GM10266 (cell line): ENCODE results near the gene TBCEL.
A peak's percentile ranks its signal among the peaks of the same experiment; 100 is the strongest.
"Not testable (repeated sequence)": the region's sequence is repeated elsewhere in the genome, so short reads cannot be mapped to it uniquely, and the experiment has no call there.

Experiments used
- DNase-seq: peaks from one replicate; pipeline ENCODE4 v3.0.0; 2012; ENCODE audit errors: extremely low spot score
- CTCF ChIP-seq: IDR thresholded peaks from 2 replicates; pipeline ENCODE4 v1.5.1; 2012; ENCODE audit warnings: mild to moderate bottlenecking, low read depth; ENCODE audit not compliant: control insufficient read depth, insufficient read depth; ENCODE audit errors: missing control alignments

TBCEL gene

GRCh38 chr11:121004206-121004840 is 19.6 kb upstream of the TBCEL start:
- DNase-seq, result no peak
- TF ChIP-seq CTCF, result no peak

- no peak for DNase-seq
- TF ChIP-seq CTCF, result no peak
Measured at GRCh38 chr11:121006922-121007321, 17.0 kb upstream of the TBCEL start.

- no peak for TF ChIP-seq CTCF
- DNase-seq, result no peak
Measured at GRCh38 chr11:121008551-121008950, 15.4 kb upstream of the TBCEL start.

GRCh38 chr11:121012091-121012490 is 11.8 kb upstream of the TBCEL start:
- no peak for DNase-seq
- TF ChIP-seq CTCF, result no peak

GRCh38 chr11:121018746-121019145 is 5.2 kb upstream of the TBCEL start:
- no peak for TF ChIP-seq CTCF
- DNase-seq, result no peak

- not testable (repeated sequence) for DNase-seq
Measured at GRCh38 chr11:121021718-121022117, 2.2 kb upstream of the TBCEL start.

- TF ChIP-seq CTCF, result no peak
- peak; percentile 33 for DNase-seq
Measured at GRCh38 chr11:121024989-121025388, 1.1 kb downstream of the TBCEL start.

GRCh38 chr11:121029153-121029552 is 5.3 kb downstream of the TBCEL start:
- TF ChIP-seq CTCF, result no peak

More at GRCh38 chr11:121029153-121029552, 5.3 kb downstream of the TBCEL start:
- no peak for DNase-seq
